NCI-H1436 (cell line): Measurements from ENCODE around the gene HEG1.

Experiments used
- DNase-seq: peaks from one replicate; lab custom pipeline; 2025; lab: John Stamatoyannopoulos, UW

HEG1 gene

GRCh38 chr3:125072301-125072700 is 16.5 kb upstream of the HEG1 start:
- no peak for DNase-seq

DNA sequence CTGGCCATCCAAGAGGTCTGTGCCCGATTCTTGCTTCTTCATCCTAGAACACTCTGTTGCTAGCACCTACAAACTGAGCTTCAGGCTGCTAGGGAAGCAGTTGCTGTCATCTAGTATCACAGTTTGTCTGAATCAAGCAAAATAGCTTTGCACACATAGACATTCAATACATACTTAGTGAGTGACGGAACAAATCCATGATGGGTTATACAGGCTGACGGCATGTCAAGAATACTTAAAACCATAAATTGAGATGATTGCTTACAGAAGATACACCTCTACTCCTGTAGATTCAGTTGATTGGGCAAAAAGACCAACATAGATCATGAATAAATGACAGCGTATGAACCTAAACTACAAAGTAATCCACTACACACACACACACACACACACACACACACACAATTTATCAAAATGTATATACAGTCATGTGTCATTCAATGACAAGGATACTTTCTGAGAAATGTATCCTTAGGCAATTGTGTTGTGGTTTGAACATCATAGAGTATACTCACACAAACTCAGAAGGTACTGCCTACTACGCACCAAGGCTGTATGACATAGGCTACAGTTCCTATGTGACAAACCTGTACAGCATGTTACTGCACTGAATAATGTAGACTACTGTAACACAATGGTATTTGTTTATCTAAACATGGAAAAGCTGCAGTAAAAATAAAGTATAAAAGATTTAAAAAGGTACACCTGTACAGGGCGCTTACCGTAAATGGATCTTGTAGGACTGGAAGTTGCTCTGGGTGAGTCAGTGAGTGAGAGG is 14.4 kb upstream of the HEG1 start:
- DNase-seq: no peak

GRCh38 chr3:125069452-125069851 is 13.7 kb upstream of the HEG1 start:
- no peak for DNase-seq

DNA sequence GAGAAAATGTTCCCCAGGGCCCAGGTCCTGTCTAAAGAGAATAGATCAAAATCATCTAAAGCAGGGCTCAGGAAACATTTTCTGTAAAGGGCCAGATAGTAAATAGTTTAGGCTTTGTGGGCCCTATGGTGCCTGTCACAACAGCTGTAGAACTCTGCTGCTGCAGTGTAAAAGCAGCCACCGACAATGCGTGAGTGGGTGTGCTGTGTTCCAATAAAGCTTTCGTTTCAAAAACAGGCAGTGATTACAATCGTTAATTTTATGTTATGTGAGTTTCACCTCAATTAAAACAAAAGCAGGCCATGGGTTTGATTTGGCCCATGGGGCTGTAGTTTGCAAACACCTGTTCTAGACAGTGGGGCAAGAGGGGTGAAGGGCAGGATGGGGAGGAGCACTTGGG is 12.5 kb upstream of the HEG1 start:
- no peak for DNase-seq

DNA sequence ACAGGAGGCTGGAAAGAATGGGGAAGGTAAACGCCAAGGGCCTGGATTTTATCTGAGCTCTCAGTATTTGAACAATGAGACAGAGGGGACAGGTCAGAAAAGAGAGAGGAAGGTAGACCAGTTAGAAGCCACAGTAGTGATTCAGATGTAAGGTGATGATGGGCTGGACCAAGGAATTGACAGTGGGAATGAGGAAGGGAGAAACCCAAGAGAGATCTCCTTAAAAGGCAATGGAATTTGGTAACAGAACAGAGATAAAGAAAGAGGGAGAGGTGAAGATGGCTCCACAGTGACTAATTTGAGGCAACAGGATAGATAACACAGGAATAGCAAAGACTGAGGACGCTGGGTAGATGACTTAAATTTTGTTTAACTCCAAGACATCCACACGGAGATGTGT is 11.4 kb upstream of the HEG1 start:
- no peak for DNase-seq

GRCh38 chr3:125062904-125063618 is 7.3 kb upstream of the HEG1 start:
- no peak for DNase-seq

GRCh38 chr3:125061646-125062045 is 5.8 kb upstream of the HEG1 start:
- DNase-seq: no peak

- DNase-seq: no peak
These were observed 5.4 kb upstream of the HEG1 start for GRCh38 chr3:125061170-125061569.

- no peak for DNase-seq
These were observed 3.9 kb upstream of the HEG1 start for GRCh38 chr3:125059488-125060245.

DNA sequence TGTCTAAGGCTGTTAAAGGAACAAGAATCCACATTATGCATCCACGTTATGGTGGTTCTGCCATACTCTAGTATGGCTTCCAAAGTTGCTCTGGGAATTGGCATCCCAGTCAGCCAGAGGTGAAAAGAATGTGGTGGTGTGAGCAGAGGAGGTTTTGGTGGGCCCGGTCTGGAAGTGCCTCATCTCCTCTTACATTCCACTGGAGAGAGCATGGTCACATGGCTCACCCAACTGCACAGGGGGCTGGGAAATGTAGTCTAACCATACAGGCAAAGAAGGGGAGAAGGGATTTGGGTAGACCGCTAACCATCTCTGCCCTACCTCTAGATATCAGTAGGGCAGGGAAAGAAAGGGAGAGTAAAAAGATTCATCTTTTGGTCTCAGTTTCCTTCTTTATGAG is 3.2 kb upstream of the HEG1 start:
- DNase-seq: no peak

GRCh38 chr3:125058529-125058928 is 2.7 kb upstream of the HEG1 start:
- DNase-seq: no peak

DNA sequence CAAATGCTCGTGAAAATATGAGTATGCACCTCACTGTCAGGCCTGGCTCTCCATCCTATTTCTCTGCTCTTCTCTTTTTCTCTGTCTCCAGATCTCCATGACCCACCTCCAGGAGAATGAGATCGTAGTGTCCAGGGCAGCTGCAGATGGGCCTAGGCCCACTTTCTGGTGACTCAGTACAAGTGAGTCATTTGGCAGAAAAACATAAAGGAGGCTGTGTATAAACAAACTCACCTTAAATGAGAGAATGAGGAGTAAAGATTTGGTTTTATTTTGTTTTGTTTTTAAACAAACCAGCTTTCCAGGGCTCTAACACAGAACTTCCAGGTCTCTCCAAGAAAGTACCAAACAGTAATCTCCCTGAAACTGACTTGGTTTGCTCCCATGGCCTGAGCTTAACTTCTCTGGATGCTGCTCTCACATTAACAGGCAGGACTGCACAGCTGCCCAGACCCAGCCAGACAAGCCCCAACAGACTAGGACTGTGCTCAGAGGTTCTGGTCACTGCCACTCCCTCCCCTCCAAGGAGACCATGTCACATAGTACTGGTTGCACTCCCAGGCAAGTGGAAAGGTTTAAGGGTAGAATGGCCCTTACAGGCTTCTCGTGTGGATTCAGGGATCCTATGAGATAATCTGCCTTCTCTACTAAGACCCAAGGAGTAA is 1.5 kb upstream of the HEG1 start:
- DNase-seq: no peak

DNA sequence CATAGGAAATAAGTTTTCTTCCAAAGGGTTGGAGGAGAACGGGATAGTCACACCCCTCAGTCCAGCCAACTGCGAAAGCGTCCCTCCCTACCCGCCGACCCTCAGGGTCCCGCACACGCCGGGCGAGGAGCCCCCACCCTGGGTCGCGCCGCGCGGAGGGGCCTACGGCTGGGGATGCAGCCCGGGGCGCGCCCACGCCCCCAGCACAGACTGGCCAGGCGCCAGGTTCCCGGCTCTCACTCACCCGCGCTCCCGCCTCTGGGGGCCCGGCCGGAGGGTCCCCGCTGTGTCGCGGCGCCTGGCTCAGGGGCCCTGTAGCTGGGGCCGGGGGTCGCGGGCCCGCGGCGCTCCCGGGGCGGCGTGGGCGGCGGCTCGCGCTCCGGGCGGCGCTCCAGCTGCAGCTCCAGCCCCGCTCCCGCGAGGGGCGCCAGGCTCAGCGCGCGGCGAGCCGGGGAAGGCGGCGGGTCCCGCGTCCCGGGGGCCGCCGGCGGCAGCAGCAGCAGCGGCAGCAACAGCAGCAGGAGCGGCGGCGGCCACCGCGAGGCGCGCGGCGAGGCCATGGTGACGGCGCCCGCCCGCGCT is 375 bp downstream of the HEG1 start:
- no peak for DNase-seq

GRCh38 chr3:125054449-125055329 is 1.1 kb downstream of the HEG1 start:
- no peak for DNase-seq

DNA sequence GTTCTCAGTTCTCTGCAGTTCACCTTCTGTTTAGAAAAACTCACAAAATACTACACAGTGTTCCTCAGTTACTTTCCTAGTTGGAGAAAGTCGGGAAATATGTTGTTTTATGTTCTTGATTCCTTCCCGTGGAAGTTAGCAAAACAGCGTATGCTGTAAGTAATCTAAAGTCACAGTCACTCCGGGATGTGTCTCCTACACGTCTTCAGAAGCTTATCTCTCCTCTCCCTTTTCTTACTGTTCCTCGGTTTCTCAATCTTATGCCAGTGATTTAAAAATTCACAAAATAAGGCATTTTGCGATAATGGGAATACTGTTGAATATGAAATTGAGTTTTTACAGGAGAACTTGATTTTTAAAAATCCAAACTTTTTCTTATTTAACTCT is 1.7 kb downstream of the HEG1 start:
- no peak for DNase-seq

DNA sequence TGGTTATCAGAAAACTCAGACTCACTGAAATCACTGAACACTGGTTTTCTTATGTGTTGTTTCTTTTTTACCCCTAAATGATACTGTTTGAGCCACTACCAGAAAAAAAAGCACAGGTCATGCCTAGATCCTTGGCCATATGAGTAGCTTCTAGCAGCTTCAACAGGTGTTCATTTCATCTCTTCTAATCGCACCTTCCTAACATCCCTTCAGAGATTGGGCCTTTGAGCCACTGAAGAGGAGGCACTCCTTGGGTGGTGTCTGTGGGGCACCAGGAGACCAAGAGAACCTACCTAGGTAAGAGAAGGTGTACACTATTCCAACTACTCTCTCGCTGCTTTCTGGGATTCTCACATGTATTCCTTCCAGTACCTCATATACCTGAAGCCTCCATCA is 2.5 kb downstream of the HEG1 start:
- no peak for DNase-seq

GRCh38 chr3:125052624-125053303 is 3.0 kb downstream of the HEG1 start:
- DNase-seq: peak; percentile 38

GRCh38 chr3:125051715-125052581 is 3.8 kb downstream of the HEG1 start:
- no peak for DNase-seq

- no peak for DNase-seq
These were observed 4.6 kb downstream of the HEG1 start for GRCh38 chr3:125051205-125051604.
